LNCAP (cell line): ENCODE data around the gene FMO3.

Source experiments
- CTCF ChIP-seq: fragments of 450-650 bp; IDR thresholded peaks from 2 replicates; pipeline ENCODE4 v1.5.1; 2017; ENCODE audit warnings: mild to moderate bottlenecking

Gene FMO3

GRCh38 chr1:171090604-171091003 lies at the start of gene FMO3:
Gene FMO3, plus strand, starts transcription at chr1:171090905. Its CDS starts 1,754 bp downstream, at chr1:171092659.
- TF ChIP-seq CTCF = no peak

- no peak for TF ChIP-seq CTCF
These were observed 42.7 kb upstream of the FMO3 start for GRCh38 chr1:171048014-171048413.

- TF ChIP-seq CTCF = no peak
These were observed 37.7 kb upstream of the FMO3 start for GRCh38 chr1:171052977-171053376.

GRCh38 chr1:171055966-171056643 lies 34.6 kb upstream of the FMO3 start:
- no peak for TF ChIP-seq CTCF

- no peak for TF ChIP-seq CTCF
These were observed 29.1 kb upstream of the FMO3 start for GRCh38 chr1:171061425-171062143.

- TF ChIP-seq CTCF = no peak
These were observed 27.8 kb upstream of the FMO3 start for GRCh38 chr1:171062902-171063301.

- no peak for TF ChIP-seq CTCF
These were observed 15.7 kb upstream of the FMO3 start for GRCh38 chr1:171075041-171075440.
